Kasumi-1 (cell line): ENCODE data around the gene C1QB.
"Not testable (repeated sequence)": the region's sequence is repeated elsewhere in the genome, so short reads cannot be mapped to it uniquely, and the experiment has no call there.

Experiments used
- DNase-seq, 2 experiments: peaks; one replicate each; lab custom pipeline; 2025; lab: John Stamatoyannopoulos, UW

Gene C1QB

GRCh38 chr1:22662986-22663408 lies 10.0 kb downstream of the C1QB start:
- no peak for DNase-seq

- DNase-seq: no peak
These were observed 12.7 kb downstream of the C1QB start for GRCh38 chr1:22665752-22666151.

DNA sequence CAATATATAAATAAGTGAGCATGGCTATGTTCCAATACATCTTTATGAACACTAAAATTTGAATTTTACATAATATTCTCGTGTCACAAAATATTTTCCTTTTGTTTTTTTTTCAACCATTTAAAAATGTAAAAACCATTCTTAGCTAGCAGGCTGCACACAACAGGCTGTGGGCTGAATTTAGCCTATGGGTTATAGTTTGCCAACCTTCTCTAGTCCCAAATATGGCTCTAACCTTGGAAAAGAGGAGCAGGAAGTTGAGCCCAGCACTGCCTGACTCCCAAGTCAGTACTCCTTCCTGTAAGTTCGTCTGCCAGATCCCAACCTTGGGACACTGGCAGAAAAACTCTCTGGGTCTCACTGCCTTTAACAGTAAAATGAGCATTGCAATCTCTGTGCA lies 13.4 kb downstream of the C1QB start:
- no peak for DNase-seq

- not testable (repeated sequence) for DNase-seq
These were observed 15.8 kb downstream of the C1QB start for GRCh38 chr1:22668840-22669239.

- no peak for DNase-seq
These were observed 17.4 kb downstream of the C1QB start for GRCh38 chr1:22670352-22670975.

GRCh38 chr1:22671999-22672398 lies 19.0 kb downstream of the C1QB start:
- DNase-seq: no peak

DNA sequence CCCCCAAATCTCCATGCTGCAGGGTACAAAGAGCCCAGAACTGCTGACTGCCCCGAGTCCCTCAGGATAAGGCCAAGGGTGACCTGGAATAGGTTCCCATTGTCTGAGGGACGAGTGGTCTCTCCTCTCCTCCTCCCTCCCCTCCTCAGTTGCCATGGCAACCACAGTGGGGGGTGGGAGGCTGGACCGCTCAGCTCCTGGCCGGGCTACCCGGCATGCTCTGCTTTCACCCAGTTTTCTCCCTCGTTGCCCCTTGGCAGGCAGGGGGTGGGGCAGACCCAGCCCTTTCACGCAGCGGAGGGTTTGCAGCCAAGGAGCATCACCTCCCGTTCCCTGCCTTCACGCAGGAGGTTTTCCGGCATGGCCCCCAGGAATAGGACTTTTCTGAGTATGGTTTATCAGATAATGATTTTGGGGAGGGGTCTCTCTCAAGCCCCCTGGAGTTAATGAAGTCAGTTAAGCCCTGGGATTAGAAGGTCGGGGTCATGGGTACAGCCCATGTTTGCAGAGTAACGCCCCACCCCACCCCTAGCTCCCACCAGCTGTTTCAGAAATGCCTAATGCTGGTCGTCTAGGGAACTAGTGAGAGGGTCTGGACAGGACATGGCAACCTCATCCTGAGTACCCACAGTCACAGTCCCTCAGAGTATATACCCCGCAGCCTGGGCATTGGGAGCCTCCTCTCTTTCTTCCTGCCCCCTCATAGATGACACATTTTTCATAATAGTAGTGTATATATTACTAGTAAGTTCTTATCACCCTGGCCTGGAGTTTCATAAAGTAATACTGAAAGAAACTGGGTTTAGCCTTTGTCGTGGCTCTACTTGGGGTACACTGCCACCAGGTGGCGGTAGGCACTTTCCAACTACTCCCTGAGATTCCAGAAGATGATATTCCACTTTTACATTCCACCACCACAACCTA lies 20.7 kb downstream of the C1QB start:
- peak; percentile 27 to 59 for DNase-seq

DNA sequence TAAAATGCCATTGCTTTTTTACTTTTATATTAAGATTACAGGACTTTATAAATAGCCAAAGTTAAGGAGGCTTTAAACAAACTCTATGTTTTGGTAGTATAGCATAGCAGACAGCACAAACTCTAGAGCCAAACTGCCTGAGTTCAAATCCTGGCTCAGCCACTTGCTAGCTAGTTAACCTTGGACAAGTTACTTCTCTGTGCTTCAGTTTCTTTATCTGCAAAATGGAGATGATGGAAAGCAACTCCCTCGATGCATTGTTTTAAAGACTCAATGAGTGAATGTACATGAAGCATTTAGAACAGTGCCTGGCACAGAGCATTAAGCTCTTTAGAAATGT lies 21.3 kb downstream of the C1QB start:
- no peak for DNase-seq

GRCh38 chr1:22676151-22676550 lies 23.1 kb downstream of the C1QB start:
- DNase-seq: not testable (repeated sequence)

DNA sequence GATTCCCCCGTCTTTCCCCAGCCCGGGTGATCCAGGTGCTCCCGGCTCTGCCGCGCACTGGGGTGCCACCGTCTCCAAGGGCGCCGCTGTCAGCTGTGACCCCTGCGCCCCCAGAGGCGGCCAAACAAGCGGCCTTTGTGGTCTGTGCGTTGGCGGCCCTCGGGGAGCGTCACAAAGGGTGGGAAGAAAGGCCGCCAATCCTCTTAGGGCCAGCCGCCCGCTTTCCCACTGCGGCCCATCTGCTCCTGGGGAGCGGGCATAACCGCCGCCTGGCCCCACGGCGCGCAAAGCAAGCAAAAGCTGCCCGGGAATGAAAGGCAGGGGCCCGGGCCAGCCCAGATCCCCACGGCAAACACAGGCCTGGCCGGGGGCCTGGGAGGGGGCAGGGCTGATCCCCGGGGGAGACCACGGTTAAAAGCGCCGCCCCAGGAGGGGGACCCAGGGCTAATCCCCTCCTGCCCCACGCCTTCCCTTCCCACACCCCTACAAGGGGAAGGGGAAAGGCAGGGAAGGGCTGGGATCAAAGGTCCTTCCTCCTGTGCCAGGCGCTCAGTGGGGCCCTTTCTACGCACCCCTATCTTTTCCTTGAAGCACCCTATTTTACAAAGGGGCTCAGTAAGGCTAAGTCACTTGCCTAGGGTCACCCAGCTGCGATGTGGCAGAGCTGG lies 24.0 kb downstream of the C1QB start:
- DNase-seq: no peak

GRCh38 chr1:22677931-22678896 lies 25.2 kb downstream of the C1QB start:
- DNase-seq: no peak

GRCh38 chr1:22680726-22681125 lies 27.7 kb downstream of the C1QB start:
- no peak for DNase-seq

DNA sequence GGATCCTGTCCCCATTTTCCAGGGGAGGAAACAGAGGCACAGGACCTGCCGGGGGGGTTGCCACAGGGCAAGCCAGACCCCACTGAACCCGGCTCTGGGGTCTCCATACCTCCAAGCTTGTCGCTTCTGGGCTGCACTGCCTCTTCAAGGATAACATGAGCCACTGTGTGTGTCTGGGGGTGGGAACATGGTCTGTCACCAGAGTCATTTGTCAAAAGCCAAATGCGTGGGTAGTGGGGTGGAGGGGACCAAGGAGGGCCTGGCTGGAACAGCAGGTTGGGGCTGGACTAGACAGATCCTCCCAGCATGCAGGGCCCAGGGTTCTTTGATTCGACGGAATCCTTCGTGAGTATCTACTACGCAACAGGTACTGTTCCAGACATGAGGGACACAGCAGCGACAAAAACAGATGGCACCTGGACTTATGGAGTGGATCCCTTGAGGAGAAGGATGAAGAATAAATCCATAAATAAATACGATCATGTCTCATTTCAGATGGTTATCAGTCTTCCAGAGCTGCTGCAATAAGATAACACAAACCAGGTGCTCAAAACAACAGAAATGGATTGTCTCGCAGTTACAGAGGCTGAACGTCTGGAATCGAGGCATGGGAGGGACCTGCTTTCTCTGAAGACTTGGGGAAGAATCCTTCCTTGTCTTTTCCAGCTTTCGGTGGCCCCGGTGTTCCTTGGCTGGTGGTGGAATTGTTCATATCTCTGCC lies 28.7 kb downstream of the C1QB start:
- no peak for DNase-seq

DNA sequence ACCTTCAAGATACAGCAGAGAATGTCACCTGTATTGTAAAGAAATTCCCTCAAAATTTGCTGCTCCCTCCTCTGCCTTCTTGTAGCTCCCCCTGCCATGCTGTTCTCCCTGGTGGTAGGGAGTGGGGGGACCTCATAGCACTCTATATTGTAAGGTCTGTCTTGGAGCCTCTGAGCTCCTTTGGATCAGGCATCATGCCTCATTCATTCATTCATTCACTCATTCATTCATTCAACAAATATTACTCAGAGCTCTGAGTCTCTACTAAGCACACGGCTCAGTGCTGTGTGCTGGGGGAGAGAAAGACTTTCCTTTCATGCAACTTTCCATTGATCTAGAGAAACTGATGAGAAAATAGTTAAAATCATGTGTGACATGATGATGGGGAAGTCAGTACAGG lies 30.5 kb downstream of the C1QB start:
- no peak for DNase-seq

GRCh38 chr1:22685591-22686059 lies 32.6 kb downstream of the C1QB start:
- DNase-seq: no peak

DNA sequence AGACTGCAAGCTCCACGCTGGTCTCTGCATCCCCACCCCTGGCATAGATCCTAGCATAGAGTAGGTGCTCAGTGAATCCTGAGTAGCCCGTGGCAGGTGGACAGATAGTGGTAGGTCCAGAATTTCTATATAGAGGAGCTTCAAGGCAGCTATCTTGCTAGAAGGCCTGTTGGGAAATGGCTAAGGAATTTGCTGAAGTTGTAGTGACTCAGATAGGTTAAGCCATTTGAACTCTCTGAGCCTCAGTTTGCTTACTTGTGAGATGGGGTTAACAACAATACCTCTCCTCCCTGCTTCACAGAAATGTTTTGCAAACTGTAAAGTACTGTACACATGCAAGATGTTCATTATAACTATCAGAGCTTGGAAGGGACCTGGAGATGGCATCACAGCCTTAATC lies 34.2 kb downstream of the C1QB start:
- DNase-seq: no peak

- no peak for DNase-seq
These were observed 35.4 kb downstream of the C1QB start for GRCh38 chr1:22688466-22688865.

DNA sequence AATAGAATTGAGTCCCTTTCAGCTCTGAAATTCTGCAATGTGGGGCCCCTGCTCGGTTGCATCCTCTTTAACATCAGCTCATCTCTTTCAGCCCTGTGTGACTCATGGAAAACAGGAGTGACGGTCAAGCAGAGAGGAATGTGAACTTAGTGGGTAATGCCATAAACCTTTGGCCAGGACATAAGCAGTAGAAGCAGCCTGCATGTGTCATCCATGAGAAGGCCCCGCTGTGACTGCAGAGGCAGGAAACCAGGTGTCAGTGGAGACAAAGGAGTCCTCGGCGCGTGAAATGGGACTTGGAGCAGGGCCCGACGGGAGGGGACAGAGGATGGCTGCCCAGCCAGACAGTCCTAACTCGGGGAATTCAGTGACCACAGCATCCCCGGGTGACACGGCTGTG lies 36.5 kb downstream of the C1QB start:
- DNase-seq: no peak

GRCh38 chr1:22691031-22691753 lies 38.2 kb downstream of the C1QB start:
- no peak for DNase-seq

DNA sequence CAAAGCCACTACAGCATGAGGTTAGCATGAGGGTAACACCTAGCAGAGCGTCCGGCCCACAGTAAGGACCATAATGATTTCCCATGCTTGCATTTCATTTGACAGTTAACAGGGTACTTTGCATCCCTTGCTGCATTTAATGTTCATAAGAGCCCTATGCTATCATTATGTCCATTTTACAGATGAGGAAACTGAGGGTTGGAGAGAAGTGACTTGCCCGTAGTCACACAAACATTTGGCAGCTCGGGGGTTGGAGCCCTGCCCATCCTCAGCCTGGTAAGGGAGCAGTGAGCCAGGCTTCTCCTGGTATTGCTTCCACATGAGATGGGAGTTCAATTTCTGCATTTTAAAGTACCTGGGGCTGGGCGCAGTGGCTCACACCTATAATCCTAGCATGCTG lies 41.1 kb downstream of the C1QB start:
- DNase-seq: no peak
